IgD-negative memory B cell (primary cell): ENCODE measurements around the gene TDP1. TPM values are rescaled to one million over a fixed set of nuclear protein-coding genes. Genes with fewer than 3 reads are reported as not detected.

Experiments
- H3K27ac Mint-ChIP-seq, 3 donors: one replicate each; pipeline ENCODE4 v1.8.0; 2020 to 2022; ENCODE audit warnings: mild to moderate bottlenecking in 3 of 3, mixed read lengths in 3 of 3, moderate library complexity in 1 of 3
- H3K27me3 Mint-ChIP-seq: one replicate; pipeline ENCODE4 v1.8.0; 2021; ENCODE audit warnings: mixed read lengths
- H3K36me3 Mint-ChIP-seq: one replicate; pipeline ENCODE4 v1.8.0; 2020; ENCODE audit warnings: mild to moderate bottlenecking, mixed read lengths
- H3K4me1 Mint-ChIP-seq, 3 donors: one replicate each; pipeline ENCODE4 v1.8.0; 2020 to 2022; ENCODE audit warnings: mixed read lengths in 3 of 3, mild to moderate bottlenecking in 1 of 3
- H3K4me3 Mint-ChIP-seq, 4 donors: one replicate each; pipeline ENCODE4 v1.8.0; 2020 to 2022; ENCODE audit warnings: mild to moderate bottlenecking in 4 of 4, mixed read lengths in 4 of 4, moderate library complexity in 3 of 4
- H3K9me3 Mint-ChIP-seq, 3 donors: one replicate each; pipeline ENCODE4 v1.8.0; 2020 to 2021; ENCODE audit warnings: mixed read lengths in 3 of 3, mild to moderate bottlenecking in 1 of 3
- polyA plus RNA-seq: library from polyadenylated mRNA; unstranded; fragments of 300-500 nt; fragmentation: Illumina TruSeq; gene quantifications from one replicate; pipeline ENCODE4 v1.2.3, GENCODE V29; 2021

The TDP1 gene
- polyA plus RNA-seq, 1 donor from 2014 or later = 32.1 TPM

DNA sequence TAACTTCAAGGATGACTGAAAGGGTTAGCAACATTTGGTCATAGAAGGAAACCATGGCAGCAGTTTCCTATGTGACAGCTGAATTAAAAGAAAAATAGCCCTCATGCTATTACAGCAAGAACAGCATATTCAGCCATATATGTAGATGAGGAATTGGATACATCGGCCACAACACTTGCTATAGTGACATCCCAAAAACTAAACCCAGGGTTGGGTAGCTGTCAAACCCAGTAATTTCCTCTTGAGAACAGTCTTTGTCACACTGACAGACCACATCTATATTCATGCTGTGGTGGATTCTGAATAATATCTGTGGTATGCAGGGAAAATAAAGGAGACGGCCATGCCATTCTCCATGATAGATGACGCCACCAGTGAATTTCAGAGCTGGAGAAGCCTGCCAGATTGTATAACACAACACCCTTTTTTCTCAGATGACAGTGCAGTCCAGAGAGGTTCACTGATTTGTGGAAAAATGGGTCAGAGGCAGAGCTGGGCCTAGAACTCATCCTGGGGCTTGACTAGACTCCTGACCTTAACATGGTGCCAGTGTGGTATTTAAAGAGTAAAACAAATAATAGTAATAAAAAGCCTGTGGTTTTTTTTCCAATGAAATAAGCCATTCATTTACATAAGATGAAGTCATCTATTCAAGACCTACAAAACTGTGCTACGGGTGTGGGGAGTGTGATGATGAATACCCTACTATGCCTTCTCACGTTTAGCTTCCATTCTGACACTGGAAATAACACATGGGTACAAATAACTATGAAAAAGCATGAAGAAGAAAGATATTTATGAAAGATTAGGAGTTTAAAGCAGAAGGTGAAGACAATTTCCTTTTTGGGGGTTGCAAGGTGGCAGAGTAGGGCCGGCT lies 33.5 kb upstream of the TDP1 start:
- H3K27me3 Mint-ChIP-seq = no peaks in the 10 kb centered on the region
- no peak overlapping the region for H3K4me3 Mint-ChIP-seq
- H3K27ac Mint-ChIP-seq = no peak overlapping the region

DNA sequence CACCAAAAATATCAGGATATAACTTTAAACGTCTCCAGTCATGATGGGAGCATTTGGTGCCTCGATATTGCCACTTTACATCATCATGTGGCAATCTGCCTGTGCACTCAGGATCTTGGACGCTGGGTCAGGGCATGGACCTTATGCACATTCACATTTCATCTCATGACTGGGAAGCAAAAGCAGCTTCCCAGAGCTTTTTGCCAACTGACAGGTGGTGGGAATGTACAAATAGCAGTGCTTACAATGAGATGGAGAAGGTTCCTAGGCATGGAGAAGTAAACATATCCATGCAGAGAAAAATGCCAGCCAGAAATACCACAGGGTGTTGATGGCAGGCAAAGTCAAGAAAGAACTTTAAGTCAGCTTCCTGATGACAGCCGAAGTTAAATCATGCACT lies 31.5 kb upstream of the TDP1 start:
- no peaks in the 10 kb centered on the region for H3K4me1 Mint-ChIP-seq
- peaks cover 12% of the 10 kb centered on the region for H3K36me3 Mint-ChIP-seq
- no peaks in the 10 kb centered on the region for H3K9me3 Mint-ChIP-seq
- peak overlapping the region in 1 of 3 donors; percentile 61 for H3K27ac Mint-ChIP-seq
- no peak overlapping the region for H3K4me3 Mint-ChIP-seq
- H3K27me3 Mint-ChIP-seq = no peaks in the 10 kb centered on the region

More for the DNA sequence above, 33.5 kb upstream of the TDP1 start:
- peaks cover 12% of the 10 kb centered on the region for H3K36me3 Mint-ChIP-seq
- no peaks in the 10 kb centered on the region for H3K9me3 Mint-ChIP-seq
- no peaks in the 10 kb centered on the region for H3K4me1 Mint-ChIP-seq

DNA sequence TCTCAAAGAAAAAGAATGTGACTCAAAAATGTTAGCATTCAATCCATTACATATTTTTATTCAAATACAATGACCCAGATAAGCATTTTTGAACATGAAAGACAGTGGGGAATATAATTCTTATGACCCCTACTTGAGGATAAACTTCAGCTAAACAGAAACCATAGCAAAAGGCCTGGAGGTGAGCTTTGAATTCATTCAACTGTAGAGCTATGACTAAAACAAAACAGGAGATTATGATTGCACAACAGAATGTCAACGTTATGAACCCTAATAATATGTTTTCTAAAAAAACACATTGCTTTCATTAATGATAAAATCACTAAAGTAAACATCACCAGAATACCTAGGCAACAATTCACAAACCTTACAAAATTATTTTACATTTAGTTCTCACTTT lies 29.0 kb upstream of the TDP1 start:
- Mint-ChIP-seq H3K9me3 (no peaks in the 10 kb centered on the region), H3K36me3 (peaks cover 14% of the 10 kb centered on the region), H3K27me3 (no peaks in the 10 kb centered on the region), H3K4me1 (no peaks in the 10 kb centered on the region), H3K27ac (no peak overlapping the region), H3K4me3 (no peak overlapping the region)

DNA sequence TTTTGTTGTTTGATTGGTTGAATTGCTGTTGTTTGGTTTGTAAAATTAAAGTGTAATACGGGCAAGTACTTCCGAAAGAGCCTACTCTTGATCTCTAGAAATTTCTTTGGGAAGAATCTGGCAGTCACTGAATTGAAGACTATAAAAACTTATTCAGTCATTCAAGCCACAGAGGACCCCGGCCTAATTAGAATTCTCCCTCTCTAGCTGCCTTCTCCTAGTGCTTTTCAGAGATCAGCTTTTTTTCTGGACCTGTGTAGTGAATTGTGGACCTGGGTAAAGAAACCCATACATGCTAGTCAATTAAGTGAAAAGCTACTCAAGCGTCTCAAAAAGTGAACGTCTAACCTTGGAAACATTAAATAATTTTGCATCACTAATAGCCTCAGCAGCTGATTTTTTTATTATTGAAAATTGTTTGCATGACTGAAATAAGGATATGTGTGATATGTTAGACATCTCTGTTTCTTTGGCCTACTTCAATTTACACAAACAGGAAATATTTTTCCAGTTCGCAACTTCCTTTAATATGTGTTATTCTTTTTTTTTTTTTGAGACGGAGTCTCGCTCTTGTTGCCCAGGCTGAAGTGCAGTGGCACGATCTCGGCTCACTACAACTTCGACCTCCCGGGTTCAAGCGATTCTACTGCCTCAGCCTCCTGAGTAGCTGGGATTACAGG lies 28.4 kb upstream of the TDP1 start:
- Mint-ChIP-seq H3K36me3 (peaks cover 14% of the 10 kb centered on the region), H3K4me3 (no peak overlapping the region), H3K27me3 (no peaks in the 10 kb centered on the region), H3K27ac (no peak overlapping the region), H3K4me1 (no peaks in the 10 kb centered on the region), H3K9me3 (no peaks in the 10 kb centered on the region)

DNA sequence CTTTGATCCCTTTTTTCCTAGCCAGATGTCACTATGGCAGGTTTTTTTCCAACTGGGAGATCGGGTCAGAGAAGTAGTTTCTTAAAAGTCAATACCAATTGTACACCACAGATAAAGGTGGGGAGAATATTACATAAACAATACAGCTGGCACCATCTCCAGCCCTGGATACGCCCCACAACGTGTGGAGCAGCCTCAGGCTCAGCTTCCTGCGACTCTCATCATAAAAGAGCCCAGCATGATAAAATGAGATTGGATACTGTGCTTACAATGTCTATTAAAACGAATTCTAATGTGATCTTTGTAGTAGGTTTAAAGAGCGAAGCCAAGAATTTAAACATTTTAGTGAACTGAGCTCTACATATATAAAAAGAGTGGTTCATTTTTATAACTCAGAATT lies 22.7 kb upstream of the TDP1 start:
- Mint-ChIP-seq H3K36me3 (peaks cover 8% of the 10 kb centered on the region), H3K4me3 (no peak overlapping the region), H3K9me3 (no peaks in the 10 kb centered on the region), H3K27ac (no peak overlapping the region), H3K4me1 (no peaks in the 10 kb centered on the region), H3K27me3 (no peaks in the 10 kb centered on the region)

DNA sequence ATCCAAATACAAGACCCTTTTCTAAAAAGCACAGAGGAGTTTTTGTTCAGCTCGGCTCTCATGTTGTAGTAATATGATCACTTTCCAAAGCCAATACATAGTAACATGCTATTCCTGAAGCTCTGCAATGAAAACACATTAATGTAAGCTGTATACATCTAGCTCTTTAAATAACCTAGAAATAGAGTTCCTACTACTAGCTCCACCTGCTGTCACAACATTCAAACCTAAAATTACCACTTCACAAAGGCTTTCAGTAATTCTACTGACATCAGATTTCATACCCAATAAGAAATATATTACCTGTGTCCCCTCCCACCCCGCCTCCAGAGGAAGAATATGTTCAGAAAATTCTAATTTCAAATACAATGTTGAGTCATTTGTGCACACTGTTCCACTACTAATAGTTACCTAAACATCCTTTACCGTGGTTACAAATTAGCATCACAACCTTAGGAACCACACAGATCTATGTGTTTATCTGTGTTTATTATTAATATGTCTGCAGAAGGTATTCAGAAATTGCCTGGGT lies 19.0 kb upstream of the TDP1 start:
- Mint-ChIP-seq H3K27me3 (no peaks in the 10 kb centered on the region), H3K9me3 (no peaks in the 10 kb centered on the region), H3K27ac (no peak overlapping the region), H3K4me1 (peaks cover 0 to 2% (median 1%) of the 10 kb centered on the region in 3 donors), H3K4me3 (no peak overlapping the region), H3K36me3 (peaks cover 5% of the 10 kb centered on the region)

DNA sequence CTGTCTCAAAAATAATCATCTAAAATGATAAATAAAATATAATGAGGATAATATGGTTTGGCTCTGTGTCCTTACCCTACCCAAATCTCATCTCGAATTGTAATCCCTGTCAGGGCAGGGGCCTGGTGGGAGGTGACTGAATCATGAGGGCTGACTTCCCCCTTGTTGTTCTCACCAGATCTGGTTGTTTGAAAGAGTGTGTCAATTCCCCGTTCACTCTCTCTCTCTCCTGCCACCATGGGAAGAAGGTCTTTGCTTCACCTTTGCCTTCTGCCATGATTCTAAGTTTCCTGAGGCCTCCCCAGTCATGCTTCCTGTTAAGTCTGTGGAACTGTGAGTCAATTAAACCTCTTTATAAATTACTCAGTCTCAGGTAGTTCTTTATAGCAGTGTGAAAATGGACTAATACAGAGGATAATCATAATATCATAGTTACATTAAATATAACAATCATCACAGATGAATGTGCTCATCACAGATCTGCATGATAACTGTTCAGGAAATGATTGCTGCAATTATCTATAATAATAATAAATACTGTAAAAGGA lies 13.8 kb upstream of the TDP1 start:
- no peak overlapping the region for H3K4me3 Mint-ChIP-seq
- H3K27ac Mint-ChIP-seq = no peak overlapping the region
- peaks cover 4% of the 10 kb centered on the region for H3K36me3 Mint-ChIP-seq
- H3K4me1 Mint-ChIP-seq = peaks cover 0 to 2% (median 1%) of the 10 kb centered on the region in 3 donors
- no peaks in the 10 kb centered on the region for H3K9me3 Mint-ChIP-seq
- no peaks in the 10 kb centered on the region for H3K27me3 Mint-ChIP-seq

DNA sequence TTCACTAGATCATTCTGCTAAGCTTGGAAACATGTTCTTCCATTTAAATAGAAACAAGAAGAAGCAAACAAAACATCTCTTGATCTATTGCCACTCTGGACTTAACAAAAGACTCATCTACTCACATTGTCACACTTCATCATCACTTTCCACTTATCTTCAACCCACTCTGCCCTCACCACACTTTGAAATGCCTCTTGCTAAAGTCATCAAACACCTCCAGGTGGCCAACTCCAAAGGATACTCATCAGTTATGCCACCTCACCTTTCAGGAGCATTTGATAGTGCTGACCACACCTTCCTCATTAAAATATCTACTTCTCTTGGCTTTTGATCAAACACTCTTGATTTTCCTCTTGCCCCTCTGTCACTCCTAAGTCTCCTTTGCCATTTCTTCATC lies 8.4 kb upstream of the TDP1 start:
- H3K27ac Mint-ChIP-seq = no peak overlapping the region
- H3K4me1 Mint-ChIP-seq = no peaks in the 10 kb centered on the region
- no peaks in the 10 kb centered on the region for H3K9me3 Mint-ChIP-seq
- H3K27me3 Mint-ChIP-seq = no peaks in the 10 kb centered on the region
- peaks cover 8% of the 10 kb centered on the region for H3K36me3 Mint-ChIP-seq
- H3K4me3 Mint-ChIP-seq = peak overlapping the region in 1 of 4 donors; percentile 17

DNA sequence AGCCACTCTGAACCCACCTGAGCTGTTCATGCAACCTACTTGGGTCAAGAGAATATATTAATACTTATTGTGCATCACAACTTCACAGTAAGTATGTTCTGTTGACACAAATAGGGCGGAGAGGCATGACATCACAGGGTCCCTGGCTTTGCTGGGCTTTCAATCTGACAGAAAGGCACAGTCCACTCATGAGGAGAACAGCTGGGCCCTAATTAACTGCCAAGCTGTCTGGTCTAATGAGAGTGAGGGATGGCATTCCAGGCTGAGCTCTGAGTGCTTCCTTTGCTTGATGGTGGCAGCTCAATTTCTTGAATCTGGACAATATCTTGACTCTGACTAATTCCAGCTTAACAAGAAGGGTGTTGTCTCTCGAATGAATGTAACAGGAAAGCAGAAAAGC lies 3.2 kb upstream of the TDP1 start:
- Mint-ChIP-seq H3K4me3 (peak overlapping the region in 1 of 4 donors; percentile 93), H3K4me1 (peaks cover 14 to 25% (median 19%) of the 10 kb centered on the region in 3 donors), H3K27ac (no peak overlapping the region), H3K36me3 (peaks cover 7% of the 10 kb centered on the region), H3K9me3 (no peaks in the 10 kb centered on the region), H3K27me3 (no peaks in the 10 kb centered on the region)

DNA sequence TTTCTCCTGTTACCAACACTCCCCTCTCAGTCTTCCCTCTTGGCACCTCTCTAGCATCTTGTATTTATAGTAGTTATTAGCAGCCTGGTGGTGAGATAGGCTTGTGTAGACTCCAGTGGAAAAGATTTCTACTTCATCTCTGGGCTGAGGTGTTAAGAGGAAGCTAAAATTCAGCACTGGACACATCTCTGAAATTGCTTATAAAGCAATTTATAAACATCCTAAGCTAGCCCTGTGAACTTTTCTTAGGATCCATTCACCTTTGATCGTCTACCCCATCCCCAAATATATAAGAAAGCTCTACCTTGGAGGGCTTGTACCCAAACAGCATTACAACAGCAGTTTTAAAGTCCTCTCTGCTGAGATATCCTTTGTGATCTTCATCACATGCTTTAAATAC lies 2.1 kb upstream of the TDP1 start:
- Mint-ChIP-seq H3K27ac (peak overlapping the region in 1 of 3 donors; percentile 98), H3K9me3 (no peaks in the 10 kb centered on the region), H3K4me1 (peaks cover 15 to 25% (median 23%) of the 10 kb centered on the region in 3 donors), H3K36me3 (peaks cover 10% of the 10 kb centered on the region), H3K4me3 (peak overlapping the region; percentile 38 to 95 (median 66)), H3K27me3 (no peaks in the 10 kb centered on the region)

DNA sequence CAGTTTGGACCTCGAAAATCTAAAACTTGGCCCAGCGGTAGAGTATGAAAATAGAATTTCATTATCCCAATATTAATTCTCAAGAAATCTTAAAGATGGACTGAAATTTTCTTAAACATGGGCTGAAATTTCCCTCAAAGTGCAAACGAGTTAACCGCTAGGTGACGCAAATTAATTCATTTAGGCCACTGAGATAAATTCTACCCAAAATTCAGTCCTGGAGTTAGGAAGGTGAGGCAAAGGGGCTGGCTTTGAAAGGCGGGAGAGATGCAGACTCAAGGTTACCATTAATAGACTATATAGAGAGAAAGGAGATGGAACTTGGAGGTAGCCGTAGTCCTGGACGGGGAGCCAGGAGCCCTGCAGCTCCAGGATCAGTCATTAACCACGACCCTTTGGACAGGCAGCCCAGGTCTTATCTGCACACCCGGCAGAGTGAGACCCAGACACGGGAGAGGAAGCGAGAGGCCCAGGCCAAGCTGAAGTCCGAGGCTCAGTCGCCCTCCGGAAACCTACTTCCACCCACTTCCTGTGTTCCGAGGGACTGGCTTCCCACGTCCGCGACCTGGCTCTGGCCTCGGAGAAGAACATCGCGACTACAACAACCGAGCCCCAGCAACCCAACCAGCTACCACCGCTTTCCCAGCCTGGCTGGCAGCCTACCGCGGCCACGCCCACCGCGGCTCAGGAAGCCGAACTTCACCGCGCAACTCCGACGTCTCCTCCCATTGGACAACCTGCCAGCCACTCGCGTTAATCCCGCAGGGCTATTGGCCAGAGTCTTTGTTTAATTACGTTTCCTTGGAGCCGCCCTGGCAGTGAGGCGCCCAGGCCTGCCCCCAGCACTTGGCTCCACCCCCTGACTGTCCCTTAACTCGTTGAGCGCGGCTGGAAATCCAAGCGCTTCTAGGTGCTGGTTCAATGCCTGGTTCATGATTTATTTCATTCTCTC lies 1.4 kb upstream of the TDP1 start, which contains the start of gene EFCAB11:
TSS of gene EFCAB11 (minus strand) at position 661 of the 952 bp plus-strand sequence. CDS start at position 591, 70 bp downstream.
- Mint-ChIP-seq H3K4me1 (peaks cover 15 to 25% (median 23%) of the 10 kb centered on the region in 3 donors), H3K4me3 (peak within 1 kb of the TSS; percentile 93 to 99 (median 96)), H3K36me3 (peaks cover 8% of the 10 kb centered on the region), H3K27me3 (no peaks in the 10 kb centered on the region), H3K9me3 (no peaks in the 10 kb centered on the region), H3K27ac (peak within 1 kb of the TSS; percentile 71 to 98 (median 98))

DNA sequence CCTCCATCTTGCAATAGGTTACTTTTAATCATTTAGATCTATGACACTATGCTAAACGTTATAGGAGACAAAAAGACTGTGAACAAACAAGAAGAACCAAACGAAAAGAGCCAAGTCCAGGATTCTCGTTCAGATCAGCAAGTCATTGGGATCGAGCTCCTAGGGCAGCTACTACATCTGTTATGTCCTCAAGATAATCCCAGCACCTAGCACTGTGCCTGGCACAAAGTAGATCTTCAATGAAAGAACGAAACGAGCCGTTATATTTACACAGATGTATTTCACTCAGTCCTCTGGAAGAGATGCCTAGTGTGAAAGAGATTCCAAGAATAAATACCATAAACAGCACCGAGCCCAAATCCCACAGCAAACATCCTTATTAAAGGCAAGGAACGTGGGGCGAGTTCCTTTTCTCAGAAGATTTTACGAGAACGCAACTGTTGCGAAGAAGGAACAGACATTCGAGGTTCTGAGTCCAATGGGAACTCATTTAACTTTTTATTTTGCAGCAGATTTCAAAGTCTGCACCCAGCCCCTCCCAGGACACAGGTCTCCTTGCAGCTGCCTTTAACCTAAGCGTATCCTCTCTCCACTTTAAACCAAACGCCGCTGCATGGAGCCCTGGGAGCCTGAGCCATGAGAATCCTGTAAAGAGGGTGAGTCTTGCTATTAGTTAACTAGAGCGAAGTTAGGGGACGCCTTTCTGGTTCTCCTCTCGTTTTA lies 544 bp upstream of the TDP1 start:
- peaks cover 8% of the 10 kb centered on the region for H3K36me3 Mint-ChIP-seq
- peaks cover 15 to 28% (median 25%) of the 10 kb centered on the region in 3 donors for H3K4me1 Mint-ChIP-seq
- no peaks in the 10 kb centered on the region for H3K27me3 Mint-ChIP-seq
- H3K4me3 Mint-ChIP-seq = peak overlapping the region; percentile 93 to 99 (median 96)
- no peaks in the 10 kb centered on the region for H3K9me3 Mint-ChIP-seq
- peak overlapping the region; percentile 71 to 98 (median 98) for H3K27ac Mint-ChIP-seq

DNA sequence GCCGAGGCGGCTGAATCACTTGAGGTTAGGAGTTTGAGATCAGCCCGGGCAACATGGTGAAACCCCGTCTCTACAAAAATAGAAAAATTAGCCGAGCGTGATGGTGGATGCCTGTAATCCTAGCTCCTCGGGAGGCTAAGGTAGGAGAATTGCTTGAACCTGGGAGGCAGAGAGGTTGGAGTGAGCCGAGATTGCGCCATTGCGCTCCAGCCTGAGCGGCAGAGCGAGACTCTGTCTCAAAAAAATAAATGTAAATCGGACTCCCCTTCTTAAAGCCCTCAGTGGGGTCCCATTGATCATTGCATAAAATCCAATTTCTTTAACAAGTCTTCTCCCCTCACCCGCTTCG lies 908 bp downstream of the TDP1 start:
- no peaks in the 10 kb centered on the region for H3K9me3 Mint-ChIP-seq
- peak overlapping the region; percentile 91 to 98 (median 98) for H3K27ac Mint-ChIP-seq
- H3K4me1 Mint-ChIP-seq = peaks cover 17 to 37% (median 35%) of the 10 kb centered on the region in 3 donors
- no peaks in the 10 kb centered on the region for H3K27me3 Mint-ChIP-seq
- peaks cover 5% of the 10 kb centered on the region for H3K36me3 Mint-ChIP-seq
- peak overlapping the region; percentile 93 to 98 (median 98) for H3K4me3 Mint-ChIP-seq

DNA sequence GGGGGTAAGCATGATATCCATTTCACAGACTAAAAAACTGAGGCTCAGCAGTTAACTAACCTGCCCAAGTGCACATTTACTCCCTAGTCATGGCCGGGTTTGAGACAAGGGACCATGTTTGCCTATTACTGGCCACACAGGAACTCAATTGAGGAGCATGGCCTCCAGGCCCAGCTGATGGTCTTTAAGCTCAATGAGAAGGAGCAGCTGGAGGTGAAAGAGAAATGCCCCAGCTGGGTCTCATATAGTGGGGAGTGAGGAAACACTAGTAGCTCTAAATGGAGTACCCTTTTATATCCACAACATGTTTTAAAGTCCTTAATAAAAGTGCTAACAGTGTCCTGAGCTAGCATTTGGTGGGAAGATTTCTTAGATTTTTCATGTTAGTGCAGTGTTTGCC lies 1.6 kb downstream of the TDP1 start:
- Mint-ChIP-seq H3K27me3 (no peaks in the 10 kb centered on the region), H3K9me3 (no peaks in the 10 kb centered on the region), H3K27ac (peak overlapping the region; percentile 89 to 98 (median 98)), H3K36me3 (peaks cover 3% of the 10 kb centered on the region), H3K4me3 (peak overlapping the region; percentile 93 to 98 (median 98)), H3K4me1 (peaks cover 17 to 37% (median 35%) of the 10 kb centered on the region in 3 donors)
